Natural killer cell (primary cell): ENCODE measurements around the gene ZNF281. TPM values are rescaled to one million over a fixed set of nuclear protein-coding genes. Genes with fewer than 3 reads are reported as not detected.

Source experiments
- ATAC-seq, 3 donors: fragments of 150-1000 bp in 2 of 3; fragments of 200-7000 bp in 1 of 3; cut with Tn5 transposase; 1 replicate in 1 of 3; 2 replicates in 2 of 3; pipeline ENCODE4 v1.10.0; 2021; ENCODE audit warnings: mild to moderate bottlenecking in 2 of 3, moderate library complexity in 2 of 3
- DNase-seq, 2 donors: peaks; one replicate each; pipeline versions ENCODE4 v3.0.0 to v3.0.0-alpha.2; 2013 to 2021; ENCODE audit warnings: mixed read lengths in 1 of 2
- H3K27ac ChIP-seq: one replicate; pipeline ENCODE4 v1.5.1; 2013; ENCODE audit warnings: mild to moderate bottlenecking, low read length
- H3K27me3 ChIP-seq: one replicate; pipeline ENCODE4 v1.6.1; 2013; ENCODE audit warnings: low read length; ENCODE audit not compliant: control insufficient read depth, insufficient read depth
- H3K36me3 ChIP-seq: one replicate; pipeline ENCODE4 v1.6.1; 2013; ENCODE audit warnings: low read length; ENCODE audit not compliant: control insufficient read depth, insufficient read depth
- H3K4me1 ChIP-seq: one replicate; pipeline ENCODE4 v1.6.1; 2013; ENCODE audit warnings: low read length; ENCODE audit not compliant: control insufficient read depth, insufficient read depth
- H3K4me3 ChIP-seq: one replicate; pipeline ENCODE4 v1.5.1; 2013; ENCODE audit warnings: low read length
- H3K9me3 ChIP-seq: one replicate; pipeline ENCODE4 v1.6.1; 2013; ENCODE audit warnings: low read length; ENCODE audit not compliant: control insufficient read depth, insufficient read depth
- H3K27ac Mint-ChIP-seq, 2 donors: one replicate each; pipeline ENCODE4 v1.8.0; 2022; ENCODE audit warnings: mild to moderate bottlenecking in 2 of 2, mixed read lengths in 2 of 2, moderate library complexity in 1 of 2
- H3K27me3 Mint-ChIP-seq, 2 donors: one replicate each; pipeline ENCODE4 v1.8.0; 2022; ENCODE audit warnings: low read depth in 2 of 2, mixed read lengths in 2 of 2
- H3K36me3 Mint-ChIP-seq: one replicate; pipeline ENCODE4 v1.8.0; 2022; ENCODE audit warnings: mixed read lengths
- H3K4me1 Mint-ChIP-seq, 2 donors: one replicate each; pipeline ENCODE4 v1.8.0; 2022; ENCODE audit warnings: mixed read lengths in 2 of 2
- H3K4me3 Mint-ChIP-seq: one replicate; pipeline ENCODE4 v1.8.0; 2022; ENCODE audit warnings: mild to moderate bottlenecking, moderate library complexity, mixed read lengths
- H3K9me3 Mint-ChIP-seq, 2 donors: one replicate each; pipeline ENCODE4 v1.8.0; 2022; ENCODE audit warnings: mixed read lengths in 2 of 2
- WGBS: methylation state at CpG from one replicate; pipeline ENCODE4 v1.1.7; 2013; ENCODE audit warnings: missing lambda C conversion rate; ENCODE audit not compliant: insufficient coverage; 5-methylcytosine and 5-hydroxymethylcytosine counted together
- intact Hi-C: fragments of 100-400 bp; cut with micrococcal nuclease; formaldehyde crosslinking; loops from one replicate; pipeline ENCODE4 v1.14.2; 2022
- total RNA-seq, 4 donors: library from RNA; stranded (reverse); fragments of 120-200 nt in 1 of 4; gene quantifications; one replicate each; pipeline versions ENCODE4 v1.2.3 to v1.2.4, GENCODE V29; 2013 to 2022
- TF ChIP-seq, protein P1 (sequence below): fragments of 200-600 bp; IDR thresholded peaks from one replicate; pipeline ENCODE4 v1.8.0; 2022; ENCODE audit warnings: antibody characterized with exemption

The ZNF281 gene
- total RNA-seq, 3 donors from 2014 or later (not counting 1 experiment from before 2014, with no cell fraction given) = 25.6 to 35.4 (median 33.8) TPM

- peaks cover 7% of the 10 kb centered on the region for H3K4me1 ChIP-seq
- H3K9me3 ChIP-seq = no peaks in the 10 kb centered on the region
- H3K4me3 ChIP-seq = peak overlapping the region; percentile 78
- ATAC-seq = peak; percentile 39 to 45 (median 43)
- Mint-ChIP-seq H3K4me1 (peaks cover 55 to 57% of the 10 kb centered on the region in 2 donors), H3K4me3 (peak overlapping the region; percentile 99), H3K27ac (peak overlapping the region; percentile 92 to 98), H3K36me3 (peaks cover 9% of the 10 kb centered on the region), H3K27me3 (peaks cover 14 to 16% of the 10 kb centered on the region in 2 donors), H3K9me3 (no peaks in the 10 kb centered on the region)
- intact Hi-C loops = no loop called here
- WGBS = under 1% methylated on average over 39 of the region's 41 CpGs
- no peaks in the 10 kb centered on the region for H3K27me3 ChIP-seq
- peak overlapping the region; percentile 75 for H3K27ac ChIP-seq
- TF ChIP-seq, protein P1, sequence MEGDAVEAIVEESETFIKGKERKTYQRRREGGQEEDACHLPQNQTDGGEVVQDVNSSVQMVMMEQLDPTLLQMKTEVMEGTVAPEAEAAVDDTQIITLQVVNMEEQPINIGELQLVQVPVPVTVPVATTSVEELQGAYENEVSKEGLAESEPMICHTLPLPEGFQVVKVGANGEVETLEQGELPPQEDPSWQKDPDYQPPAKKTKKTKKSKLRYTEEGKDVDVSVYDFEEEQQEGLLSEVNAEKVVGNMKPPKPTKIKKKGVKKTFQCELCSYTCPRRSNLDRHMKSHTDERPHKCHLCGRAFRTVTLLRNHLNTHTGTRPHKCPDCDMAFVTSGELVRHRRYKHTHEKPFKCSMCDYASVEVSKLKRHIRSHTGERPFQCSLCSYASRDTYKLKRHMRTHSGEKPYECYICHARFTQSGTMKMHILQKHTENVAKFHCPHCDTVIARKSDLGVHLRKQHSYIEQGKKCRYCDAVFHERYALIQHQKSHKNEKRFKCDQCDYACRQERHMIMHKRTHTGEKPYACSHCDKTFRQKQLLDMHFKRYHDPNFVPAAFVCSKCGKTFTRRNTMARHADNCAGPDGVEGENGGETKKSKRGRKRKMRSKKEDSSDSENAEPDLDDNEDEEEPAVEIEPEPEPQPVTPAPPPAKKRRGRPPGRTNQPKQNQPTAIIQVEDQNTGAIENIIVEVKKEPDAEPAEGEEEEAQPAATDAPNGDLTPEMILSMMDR = no peak
- H3K36me3 ChIP-seq = peaks cover 8% of the 10 kb centered on the region
- peak in 1 of 2 donors; percentile 49 for DNase-seq
These were observed 554 bp downstream of the ZNF281 start for GRCh38 chr1:200409203-200409760.

DNA sequence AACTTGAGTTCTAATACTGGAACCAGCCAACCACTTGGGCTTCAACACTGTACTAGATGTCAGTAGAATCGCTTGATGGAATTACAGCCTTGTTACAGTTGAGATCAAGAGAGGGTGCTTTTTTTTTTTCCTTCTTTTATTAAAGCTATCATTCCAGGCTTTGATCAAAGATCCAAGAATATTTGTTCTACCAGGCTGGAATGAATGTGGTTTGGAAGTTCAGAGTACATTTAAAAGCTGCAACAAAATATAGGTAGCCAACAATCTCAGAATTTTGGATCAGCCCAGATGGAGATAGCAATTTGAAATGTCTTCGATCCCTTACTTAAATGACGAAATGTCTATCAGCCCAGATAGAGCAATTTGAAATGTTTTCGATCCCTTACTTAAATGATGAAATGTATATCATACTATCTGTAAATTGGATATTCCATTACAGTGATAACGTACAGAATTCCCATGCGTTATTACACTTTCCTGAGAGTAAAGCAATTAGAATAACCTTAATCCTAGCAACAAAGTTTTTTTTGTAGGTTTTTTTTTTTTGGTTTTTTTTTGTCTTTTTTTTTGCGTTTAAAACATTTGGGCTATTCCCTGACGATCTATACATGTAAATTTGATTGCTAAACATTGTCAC lies 3.6 kb downstream of the ZNF281 start:
- WGBS = 100% methylated on average over 1 of the region's 8 CpGs
- intact Hi-C loops = no loop called here
- peaks cover 0 to under 1% of the 10 kb centered on the region in 2 donors for H3K27me3 Mint-ChIP-seq
- Histone ChIP-seq H3K4me1 (peaks cover 7% of the 10 kb centered on the region), H3K36me3 (peaks cover 13% of the 10 kb centered on the region), H3K27me3 (no peaks in the 10 kb centered on the region), H3K9me3 (no peaks in the 10 kb centered on the region), H3K27ac (no peak overlapping the region), H3K4me3 (no peak overlapping the region)
- H3K4me3 Mint-ChIP-seq = no peak overlapping the region
- TF ChIP-seq, protein P1 = no peak
- no peaks in the 10 kb centered on the region for H3K9me3 Mint-ChIP-seq
- peaks cover 61 to 68% of the 10 kb centered on the region in 2 donors for H3K4me1 Mint-ChIP-seq
- ATAC-seq (no peak), DNase-seq (no peak)
- H3K36me3 Mint-ChIP-seq = peaks cover 9% of the 10 kb centered on the region
- H3K27ac Mint-ChIP-seq = no peak overlapping the region

DNA sequence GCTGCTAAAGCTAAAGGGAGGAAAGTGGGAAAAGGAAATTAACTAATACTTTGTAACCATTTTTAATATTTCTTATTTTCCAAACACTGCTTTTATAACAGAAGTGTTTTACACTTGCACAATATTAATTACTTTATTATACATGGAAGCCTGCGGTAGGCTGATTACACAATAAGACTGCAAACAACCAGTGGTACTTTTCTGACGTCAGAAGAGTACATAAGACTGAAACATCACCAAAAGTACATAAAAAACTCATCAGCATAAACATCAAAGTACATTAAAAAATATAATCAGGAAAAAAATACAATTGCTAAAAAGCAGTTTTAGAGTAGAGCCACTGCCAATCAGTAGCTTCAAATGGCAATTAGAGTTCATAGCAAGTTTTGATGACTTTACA lies 4.6 kb downstream of the ZNF281 start:
- TF ChIP-seq, protein P1 = no peak
- H3K9me3 Mint-ChIP-seq = no peaks in the 10 kb centered on the region
- H3K36me3 Mint-ChIP-seq = peaks cover 9% of the 10 kb centered on the region
- Histone ChIP-seq H3K36me3 (peaks cover 13% of the 10 kb centered on the region), H3K27ac (no peak overlapping the region), H3K27me3 (no peaks in the 10 kb centered on the region), H3K4me1 (peaks cover 7% of the 10 kb centered on the region), H3K9me3 (no peaks in the 10 kb centered on the region), H3K4me3 (no peak overlapping the region)
- DNase-seq (no peak), ATAC-seq (no peak)
- H3K27me3 Mint-ChIP-seq = no peaks in the 10 kb centered on the region
- intact Hi-C loops = no loop called here
- no peak overlapping the region for H3K27ac Mint-ChIP-seq
- no peak overlapping the region for H3K4me3 Mint-ChIP-seq
- H3K4me1 Mint-ChIP-seq = peaks cover 55 to 63% of the 10 kb centered on the region in 2 donors
- WGBS = 82% methylated on average over 2 of the region's 2 CpGs
